Kasumi-1 (cell line): Measurements from ENCODE around the gene CLNK.
"Not testable (repeated sequence)": the region's sequence is repeated elsewhere in the genome, so short reads cannot be mapped to it uniquely, and the experiment has no call there.

Experiments used
- DNase-seq, 2 experiments: peaks; one replicate each; lab custom pipeline; 2025; lab: John Stamatoyannopoulos, UW

Gene CLNK

DNA sequence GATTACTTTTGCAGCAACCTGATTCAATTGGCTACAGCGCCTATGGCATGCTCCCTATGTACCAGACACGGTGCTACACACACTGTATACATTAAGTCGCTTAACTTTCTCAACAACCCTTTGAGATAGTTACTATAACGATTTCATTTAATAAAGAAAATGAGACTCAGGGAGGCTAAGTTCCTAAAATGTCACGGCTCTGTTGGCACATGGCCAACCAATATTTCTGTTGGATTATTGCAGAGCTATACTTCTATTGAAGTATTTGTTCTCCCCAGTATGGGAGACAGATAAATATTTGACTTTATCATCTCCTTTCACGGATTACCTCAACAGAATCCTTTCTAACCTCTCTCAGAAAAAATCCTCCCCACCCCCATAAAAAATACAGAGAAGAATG lies 25.3 kb downstream of the CLNK start:
- DNase-seq: no peak

DNA sequence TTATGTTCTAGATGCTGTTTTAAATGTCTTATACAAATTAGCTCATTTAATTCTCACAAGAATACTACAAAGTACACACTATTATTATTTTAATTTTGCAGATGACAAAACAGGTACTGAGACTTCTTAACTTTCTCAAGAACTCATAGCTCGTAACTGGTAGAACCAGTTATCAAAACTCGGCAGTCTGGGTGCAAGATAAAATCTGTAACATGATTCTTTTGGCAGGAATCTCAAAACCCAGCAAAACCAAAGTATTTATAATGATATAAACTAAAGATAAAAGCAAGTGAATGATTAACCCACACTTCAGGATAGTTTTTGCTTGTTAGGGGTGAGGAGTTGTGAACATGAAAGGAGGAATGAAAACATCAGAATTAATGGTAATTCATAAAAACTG lies 27.6 kb downstream of the CLNK start:
- DNase-seq: no peak

DNA sequence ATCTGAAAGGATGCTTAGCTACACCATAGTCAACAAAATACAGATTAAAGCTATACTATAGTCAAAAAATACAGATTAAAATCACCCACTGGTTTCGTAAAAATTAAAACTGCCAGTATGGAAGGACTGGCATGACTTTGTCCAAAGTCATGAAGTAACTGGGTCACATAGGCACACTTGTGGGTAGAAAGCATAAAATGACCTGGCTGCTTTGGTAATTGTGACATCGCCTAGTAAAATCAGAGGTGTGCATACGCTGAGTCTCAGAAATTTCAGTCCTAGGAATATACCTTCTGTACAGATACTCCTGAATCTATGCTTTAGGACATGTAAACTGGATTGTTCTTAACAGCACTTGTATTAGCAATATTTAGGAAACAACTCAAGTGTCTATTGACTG lies 28.1 kb downstream of the CLNK start:
- no peak for DNase-seq

DNA sequence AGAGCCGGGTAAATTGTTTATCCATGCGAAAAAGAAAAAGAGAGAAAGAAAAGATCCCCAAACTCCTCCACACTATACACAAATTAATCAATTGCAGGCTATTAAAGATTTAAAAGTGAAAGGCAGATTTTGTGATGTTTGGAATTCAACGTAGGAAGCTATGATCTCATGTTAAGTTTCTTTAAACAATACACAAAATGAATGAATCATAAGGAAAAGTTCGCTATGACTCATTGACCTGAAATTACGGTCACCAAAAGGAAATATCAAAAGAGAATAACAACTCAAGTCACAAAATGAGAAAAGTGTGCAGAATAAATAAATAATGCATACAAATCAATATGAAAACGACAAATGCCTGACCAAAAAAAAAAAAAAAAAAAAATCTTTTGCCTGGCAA lies 28.6 kb downstream of the CLNK start:
- DNase-seq: no peak

DNA sequence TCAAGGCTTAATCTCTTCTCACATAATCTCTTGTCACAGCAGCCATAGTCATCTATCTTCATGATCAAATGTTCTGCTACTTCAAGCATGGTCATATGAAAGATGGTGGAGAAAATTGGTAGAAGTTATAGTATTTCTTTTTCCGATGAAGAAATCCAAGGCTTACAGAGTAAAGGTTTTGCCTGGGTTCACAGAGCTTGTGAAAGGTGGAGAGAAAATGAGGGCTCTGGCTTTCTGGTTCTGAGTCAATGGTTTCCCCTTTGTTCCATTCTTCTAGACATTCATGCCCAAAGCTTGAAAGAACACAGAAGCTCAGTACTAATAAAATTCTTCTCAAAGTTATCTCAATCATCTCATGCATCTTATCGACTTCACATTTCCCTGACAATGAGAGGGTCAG lies 36.1 kb downstream of the CLNK start:
- DNase-seq: no peak

DNA sequence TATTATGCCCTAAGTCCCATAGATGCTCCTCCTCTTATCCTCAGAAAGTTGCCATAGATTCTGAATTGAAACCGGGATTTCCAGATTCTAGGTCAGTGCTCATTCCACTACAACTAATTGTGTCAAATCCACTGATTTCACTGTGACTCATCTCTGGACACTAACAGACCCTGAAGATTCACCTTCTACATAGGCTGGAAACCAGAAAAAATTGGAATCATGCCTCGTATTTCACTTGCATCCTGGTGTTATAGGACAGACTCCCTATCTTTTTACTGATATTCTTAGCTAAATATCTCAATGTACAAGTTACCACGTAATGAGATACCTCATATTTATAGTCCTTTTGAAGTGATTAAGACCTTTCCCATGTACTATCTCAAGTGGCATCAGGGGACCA lies 36.7 kb downstream of the CLNK start:
- DNase-seq: no peak

DNA sequence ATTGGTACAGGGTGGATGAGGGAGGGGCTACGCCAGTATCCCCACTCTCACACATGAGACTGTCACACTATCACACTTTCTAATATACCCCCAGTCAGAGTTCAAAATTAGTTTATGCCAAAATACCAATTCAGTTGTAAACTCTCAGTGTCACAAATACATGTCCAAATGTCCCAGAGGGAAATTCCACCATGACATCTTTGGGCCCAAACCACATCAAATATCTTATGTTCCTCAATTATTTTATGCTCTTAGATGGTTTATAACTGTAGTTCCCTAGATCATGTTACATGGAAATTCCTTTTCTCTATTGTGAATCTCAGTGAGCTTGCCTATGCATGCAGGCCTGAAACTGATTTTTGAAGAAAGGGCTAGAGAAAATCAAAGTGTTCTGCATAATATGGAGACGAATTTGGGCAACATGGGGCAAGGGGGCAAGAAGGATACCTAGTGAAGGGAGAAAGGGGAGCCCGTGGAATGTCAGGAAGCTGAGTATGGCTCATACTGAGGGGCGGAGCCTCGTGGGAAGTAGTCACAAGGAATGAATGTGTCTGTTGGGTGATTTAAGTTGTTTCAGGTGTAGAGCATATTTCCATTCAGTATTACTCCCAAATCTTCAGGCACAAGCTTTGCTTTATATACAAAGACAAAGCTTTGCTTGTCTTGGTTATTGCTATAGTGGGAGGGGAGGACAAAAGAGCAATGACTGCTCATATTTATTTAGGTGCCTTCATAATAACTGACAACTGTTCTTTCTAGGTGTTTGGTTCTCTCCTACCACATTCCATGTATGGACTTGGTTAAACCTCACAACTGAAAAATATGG lies 40.8 kb downstream of the CLNK start:
- DNase-seq: no peak

DNA sequence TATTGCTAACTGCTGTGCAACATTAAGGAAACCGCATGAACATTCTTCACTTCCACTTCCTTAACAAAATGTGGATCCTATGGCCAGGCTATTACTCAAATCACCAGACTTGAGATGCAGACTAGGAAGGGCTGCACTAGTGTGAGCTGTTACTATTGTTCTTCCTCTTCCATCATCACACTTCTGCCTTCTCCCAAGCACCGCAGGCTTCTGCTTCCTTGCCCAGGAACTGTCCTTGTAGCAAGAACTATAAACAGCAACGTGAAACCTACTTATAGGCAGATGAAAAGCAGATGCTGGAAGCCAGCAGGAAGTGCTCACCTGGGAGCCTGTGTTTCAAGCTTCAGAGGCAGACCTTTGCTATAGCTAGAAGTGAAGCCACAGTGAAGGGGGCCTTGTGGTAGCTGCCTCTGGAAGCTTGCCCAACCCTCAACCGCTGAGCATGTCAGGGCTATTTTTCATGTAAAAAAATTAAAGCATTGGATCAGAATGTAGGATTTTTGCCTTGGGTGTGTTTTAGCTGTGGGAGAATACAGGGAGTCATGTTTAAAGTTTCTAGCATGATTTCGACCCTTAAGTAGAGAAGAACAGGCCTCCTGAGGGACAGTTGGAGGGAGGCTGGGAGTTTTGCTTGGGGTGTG lies 43.9 kb downstream of the CLNK start:
- peak; percentile 97 to 98 for DNase-seq

DNA sequence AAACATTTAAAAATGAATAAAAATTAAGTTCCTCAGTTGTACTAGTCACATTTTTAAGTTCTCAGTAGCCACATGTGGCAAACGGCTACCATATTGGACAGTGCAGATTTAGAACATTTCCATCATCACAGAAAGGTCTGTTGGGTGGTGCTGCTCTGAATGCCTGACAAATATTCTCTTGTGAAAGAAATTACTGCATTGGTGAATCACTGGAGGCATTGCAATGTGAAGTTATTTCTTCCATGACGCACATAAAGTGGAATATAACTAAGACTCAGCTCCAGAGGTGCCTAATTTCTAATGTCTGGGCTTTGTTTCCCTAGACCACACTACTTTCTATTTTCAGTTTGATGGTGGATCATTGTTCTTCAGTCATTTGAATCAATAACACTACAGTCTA lies 44.9 kb downstream of the CLNK start:
- no peak for DNase-seq

DNA sequence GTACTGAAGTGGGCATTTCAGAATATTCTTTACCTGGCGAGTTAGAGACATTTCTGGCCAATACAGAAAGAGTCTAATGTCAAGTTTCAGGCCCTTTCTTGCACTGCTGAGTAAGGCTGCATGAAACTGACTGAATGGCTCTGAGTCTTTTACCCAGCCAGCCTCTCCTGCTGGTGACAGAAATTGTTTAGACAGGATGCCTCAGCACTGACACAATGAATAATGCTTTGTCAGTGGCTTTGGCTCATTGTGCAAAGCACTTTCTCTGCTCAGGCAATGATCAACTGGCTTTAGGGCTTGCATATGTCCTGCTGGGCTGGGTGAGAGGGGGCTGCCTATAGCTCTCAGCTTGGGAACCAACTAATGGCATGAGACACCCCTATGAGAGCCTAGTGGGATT lies 45.5 kb downstream of the CLNK start:
- DNase-seq: no peak

DNA sequence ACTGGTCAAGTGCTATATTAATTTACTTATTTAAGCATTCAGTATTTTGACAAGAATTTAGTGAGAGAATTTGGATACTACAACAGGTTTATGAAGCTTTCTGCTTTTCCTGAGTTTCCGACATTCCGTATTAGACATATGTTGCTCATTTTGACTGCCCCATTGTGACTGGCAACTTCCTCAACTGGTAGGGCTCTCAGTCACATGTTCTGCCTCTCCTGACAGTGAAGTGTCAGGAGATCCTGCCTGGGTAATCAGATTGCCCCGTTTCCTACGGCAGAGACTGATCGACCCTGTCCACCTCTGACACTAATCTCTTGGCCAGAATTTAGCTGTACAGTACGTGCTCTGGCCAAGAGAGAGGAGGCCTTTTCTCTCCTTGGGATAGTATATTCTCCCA lies 49.5 kb downstream of the CLNK start:
- DNase-seq: no peak

DNA sequence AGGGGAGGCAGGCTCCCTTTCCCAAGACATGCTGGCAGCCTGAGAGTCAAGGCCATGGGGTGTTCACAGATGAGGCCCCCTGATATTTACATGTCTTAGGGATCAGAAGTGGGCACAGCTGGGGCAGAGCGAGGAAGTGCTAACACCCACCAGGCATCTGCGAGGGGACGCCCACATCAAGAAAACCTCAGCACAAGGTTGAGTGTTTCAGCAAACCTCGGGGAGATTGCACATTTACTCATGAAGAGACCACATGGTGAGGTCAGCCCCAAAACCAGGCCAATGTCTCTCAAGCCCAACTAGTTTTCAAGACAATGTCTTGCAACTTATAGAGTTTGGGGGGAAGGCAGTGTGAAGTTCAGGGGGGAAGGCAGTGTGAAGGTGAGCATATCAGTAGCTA lies 55.2 kb downstream of the CLNK start:
- no peak for DNase-seq

DNA sequence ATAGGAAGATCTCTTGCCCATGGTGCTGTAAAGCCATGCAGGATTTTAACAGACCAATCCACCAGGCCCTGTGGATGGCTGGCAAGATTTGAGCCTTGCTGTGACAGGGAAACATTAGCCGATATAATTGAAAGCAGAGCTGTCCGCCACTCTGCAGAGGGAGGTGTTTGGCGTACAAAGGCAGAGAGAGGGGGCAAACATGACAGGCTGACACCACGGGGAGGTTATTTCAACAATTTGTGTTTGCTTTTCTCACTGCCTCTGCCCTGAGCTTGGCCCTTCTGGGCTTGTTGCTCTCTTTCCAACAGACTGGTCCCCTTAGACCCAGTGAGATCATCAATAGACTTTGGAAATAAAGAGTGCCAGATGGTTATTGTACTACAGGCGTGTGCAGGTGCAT lies 59.4 kb downstream of the CLNK start:
- DNase-seq: no peak

DNA sequence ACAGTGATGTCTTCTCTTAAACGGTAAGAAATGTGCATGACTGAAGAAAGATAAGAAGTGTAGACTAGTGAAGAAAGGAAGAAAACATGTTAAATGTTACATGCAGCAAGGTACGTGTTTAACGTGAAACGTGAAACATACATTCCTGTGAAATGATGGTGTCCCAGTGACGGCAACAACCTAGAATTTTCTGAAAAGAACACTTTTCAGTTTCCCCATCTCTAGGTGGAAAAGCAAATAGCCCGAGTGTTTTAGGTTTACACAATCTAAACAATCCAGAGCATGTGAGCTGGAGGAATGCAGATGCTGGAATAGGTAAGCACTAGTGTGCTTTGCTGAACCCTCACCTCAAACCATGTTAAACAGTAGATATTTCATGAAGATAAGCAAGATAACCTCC lies 60.7 kb downstream of the CLNK start:
- DNase-seq: no peak

DNA sequence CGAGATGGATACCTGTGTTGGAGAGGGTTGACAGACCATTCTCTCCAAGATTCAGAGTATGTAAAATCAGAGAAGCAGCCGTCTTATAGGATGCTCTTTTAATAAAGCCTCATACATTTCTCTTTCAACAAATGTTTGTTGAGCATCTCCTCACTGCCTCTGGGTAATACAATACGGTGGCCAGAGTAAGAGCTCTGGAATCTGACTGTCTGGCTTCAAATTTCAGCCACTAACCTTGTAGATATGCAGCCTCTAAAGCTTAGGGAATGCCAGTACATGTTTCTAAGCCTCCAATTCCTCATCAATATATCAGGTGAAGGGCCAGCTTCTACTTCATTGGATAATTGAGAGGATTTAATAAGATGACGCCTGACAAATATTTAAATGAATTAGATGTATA lies 61.3 kb downstream of the CLNK start:
- DNase-seq: no peak

DNA sequence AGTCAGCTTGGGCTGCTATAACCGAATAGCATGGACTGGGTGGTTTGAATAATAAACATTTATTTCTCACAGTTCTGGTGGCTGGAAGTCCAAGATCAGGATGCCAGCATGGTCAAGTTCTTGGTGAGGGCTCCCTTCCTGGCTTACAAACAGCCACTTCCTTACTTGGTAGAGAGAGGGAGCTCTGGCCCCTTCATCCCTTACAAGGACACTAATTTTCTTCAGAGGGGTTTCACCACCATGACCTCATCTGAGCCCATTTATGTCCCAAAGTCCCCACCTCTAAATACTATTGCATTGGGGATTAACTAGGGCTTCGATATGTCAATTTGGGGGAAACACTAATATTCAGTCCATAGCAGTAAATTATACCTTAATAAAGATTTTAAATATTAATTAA lies 61.8 kb downstream of the CLNK start:
- peak; percentile 34 to 49 for DNase-seq

DNA sequence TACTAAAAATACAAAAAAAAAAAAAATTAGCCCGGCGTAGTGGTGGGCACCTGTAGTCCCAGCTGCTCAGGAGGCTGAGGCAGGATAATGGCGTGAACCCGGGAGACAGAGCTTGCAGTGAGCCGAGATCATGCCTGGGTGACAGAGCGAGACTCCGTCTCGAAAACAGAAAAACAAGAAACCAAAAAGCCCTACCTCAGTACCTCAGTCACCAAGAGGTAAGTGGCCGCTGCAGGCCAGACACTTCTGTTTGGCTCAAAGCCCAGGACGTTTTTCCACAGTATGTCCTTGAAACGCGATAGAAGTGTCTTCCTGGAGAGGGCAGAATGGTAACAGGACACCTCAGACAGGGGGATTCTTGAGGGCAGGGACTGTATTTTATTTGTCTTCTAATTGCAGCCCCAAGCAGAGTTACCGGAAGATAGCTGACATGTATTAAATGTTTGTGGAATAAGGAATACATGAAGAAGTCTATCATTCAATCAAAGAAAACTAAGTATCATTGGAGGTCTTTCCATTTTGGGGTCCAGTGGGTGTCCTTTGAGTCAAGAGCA lies 63.6 kb downstream of the CLNK start:
- no peak for DNase-seq

DNA sequence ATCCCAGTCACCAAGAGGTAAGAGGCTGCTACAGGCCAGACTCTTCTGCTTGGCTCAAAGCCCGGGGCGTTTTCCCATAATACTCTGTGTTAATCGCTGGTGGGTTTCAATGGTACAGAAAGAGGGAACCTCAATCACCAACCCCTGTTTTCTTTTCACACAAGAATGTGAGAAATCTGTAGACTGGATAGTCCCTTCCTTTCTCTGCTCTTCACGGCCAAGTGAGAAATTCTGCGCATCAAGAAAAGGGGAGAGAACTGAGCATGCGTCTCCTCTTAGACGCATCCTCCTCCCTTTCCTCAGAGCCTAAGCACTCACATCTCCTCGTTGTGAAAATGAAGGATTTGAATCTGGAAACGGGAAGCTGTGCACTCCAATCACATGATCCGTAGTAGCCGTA lies 64.7 kb downstream of the CLNK start:
- no peak for DNase-seq

DNA sequence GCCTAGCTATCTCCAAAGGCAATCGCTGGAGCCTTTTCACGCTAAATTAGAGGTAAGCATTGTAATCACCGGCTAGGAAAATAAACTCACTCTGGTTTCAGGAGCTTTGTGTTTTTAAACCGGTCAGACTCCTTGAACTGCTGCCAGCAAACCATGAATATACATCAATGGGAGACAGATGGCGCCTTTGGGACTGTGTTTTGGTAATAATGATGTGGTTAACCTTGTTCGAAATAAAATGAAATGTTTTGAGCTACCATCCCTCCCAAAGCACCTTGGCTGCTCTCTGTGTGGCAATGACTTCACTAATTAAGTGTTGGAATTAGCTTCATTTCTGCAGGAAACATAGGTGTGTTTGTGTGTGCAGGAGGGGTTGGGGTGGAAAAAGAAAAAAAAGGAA lies 65.3 kb downstream of the CLNK start:
- no peak for DNase-seq

DNA sequence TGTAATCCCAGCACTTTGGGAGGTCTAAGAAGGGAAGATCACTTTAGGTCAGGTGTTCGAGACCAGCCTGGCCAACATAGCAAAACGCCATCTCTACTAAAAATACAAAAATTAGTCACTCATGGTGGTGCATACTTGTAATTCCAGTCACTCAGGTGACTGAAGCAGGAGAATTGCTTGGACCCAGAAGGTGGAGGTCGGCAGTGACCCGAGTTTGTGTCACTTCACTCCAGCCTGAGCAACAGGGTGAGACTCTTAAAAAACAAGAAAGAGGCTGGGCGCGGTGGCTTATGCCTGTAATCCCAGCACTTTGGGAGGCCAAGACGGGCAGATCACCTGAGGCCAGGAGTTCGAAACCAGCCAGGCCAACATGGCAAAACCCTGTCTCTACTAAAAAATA lies 69.6 kb downstream of the CLNK start:
- DNase-seq: not testable (repeated sequence)

DNA sequence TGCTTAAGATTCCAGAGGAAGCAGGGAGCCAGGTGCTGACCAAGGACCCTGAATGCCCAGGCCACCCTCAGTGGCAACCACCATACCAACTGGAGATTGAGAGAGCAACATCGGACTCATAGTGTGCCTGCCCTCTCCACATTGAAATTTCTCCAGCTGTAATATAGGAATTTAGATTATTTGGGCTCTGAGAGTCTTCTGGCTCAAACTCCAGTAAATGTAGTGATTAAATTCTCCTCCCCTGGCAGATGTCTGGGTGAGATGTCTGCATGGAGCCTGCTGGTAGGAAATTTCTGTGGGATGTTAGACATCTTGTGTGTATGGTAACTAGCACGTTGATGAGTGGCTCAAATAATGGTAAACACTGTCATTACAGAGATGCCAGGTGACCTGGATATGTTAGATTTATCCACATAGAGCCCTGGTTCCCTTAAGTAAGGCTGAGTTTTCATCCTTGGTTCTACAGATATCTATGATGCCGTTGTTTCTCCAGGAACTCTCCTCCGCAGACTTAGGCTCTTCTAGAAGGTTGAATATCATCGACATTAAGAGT lies 70.6 kb downstream of the CLNK start:
- DNase-seq: no peak

DNA sequence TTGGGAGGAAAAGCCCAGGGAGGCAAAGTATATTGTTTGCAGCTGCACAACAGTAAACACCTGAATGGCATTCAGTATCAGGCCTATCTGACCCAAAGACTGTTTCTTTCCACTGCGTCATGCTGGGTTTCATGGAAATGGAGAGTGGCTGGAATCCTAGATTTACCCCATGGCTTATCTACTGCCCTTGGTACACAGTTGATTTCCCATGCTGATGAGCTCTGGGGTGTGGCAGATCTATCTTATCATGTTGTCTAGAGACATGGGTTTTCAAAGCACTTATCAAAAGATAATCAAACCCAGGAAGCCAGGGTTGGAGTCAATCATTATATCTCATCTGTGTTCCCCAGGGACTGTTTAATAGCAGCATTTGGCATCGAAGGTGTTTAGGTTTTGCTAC lies 72.1 kb downstream of the CLNK start:
- no peak for DNase-seq

DNA sequence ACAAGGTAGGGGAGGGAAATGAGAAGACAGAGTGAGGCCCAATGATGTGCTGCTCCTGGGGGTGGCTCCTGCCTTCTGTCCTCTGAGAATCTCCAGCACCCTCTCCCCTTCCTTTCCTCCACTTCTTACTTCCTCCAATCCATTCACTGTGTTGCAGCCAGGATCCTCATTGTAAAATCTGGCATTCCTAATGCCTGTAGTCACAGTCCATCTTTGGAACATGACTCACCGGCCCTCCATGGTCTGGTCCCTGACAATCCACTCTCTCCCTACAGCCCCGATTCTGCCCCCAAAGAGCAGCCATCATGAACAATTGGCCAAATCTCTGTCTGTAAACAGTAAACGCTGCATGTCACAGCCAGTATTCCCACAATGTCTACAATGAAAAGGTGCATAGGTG lies 72.9 kb downstream of the CLNK start:
- DNase-seq: no peak
